HepG2 (cell line): ENCODE results near the gene DYNLT2B. TPM values are rescaled to one million over a fixed set of nuclear protein-coding genes. Genes with fewer than 3 reads are reported as not detected.
A peak's percentile ranks its signal among the peaks of the same experiment; 100 is the strongest.

ENCODE experiments used
- BRD4 ChIP-seq: sonication (generic); formaldehyde crosslinking; IDR thresholded peaks from 2 replicates; pipeline ENCODE4 v1.4.0; 2020; ENCODE audit warnings: missing genetic modification reagents
- CBX5 ChIP-seq: sonication (generic); formaldehyde crosslinking; IDR thresholded peaks from 2 replicates; pipeline ENCODE4 v1.4.0; 2020; ENCODE audit warnings: missing genetic modification reagents, borderline replicate concordance
- DR1 ChIP-seq: sonication (generic); formaldehyde crosslinking; IDR thresholded peaks from 2 replicates; pipeline ENCODE4 v1.8.0; 2021; ENCODE audit warnings: mild to moderate bottlenecking, missing genetic modification reagents, inconsistent platforms
- GTF2F1 ChIP-seq: fragments of 150-350 bp; IDR thresholded peaks from 2 replicates; pipeline ENCODE4 v1.6.1; 2014; ENCODE audit warnings: low read length
- KAT7 ChIP-seq: IDR thresholded peaks from 2 replicates; pipeline ENCODE4 v1.6.1; 2018; ENCODE audit warnings: borderline replicate concordance, missing compliant biosample characterization
- MXD4 ChIP-seq: IDR thresholded peaks from 2 replicates; pipeline ENCODE4 v1.6.1; 2016; ENCODE audit warnings: mild to moderate bottlenecking, missing biosample characterization, missing genetic modification reagents
- MZF1 ChIP-seq: sonication (generic); formaldehyde crosslinking; IDR thresholded peaks from 2 replicates; pipeline ENCODE4 v1.8.1; 2023; ENCODE audit warnings: mild to moderate bottlenecking, missing genetic modification reagents, borderline replicate concordance
- NCOA1 ChIP-seq: sonication (generic); formaldehyde crosslinking; IDR thresholded peaks from 2 replicates; pipeline ENCODE4 v1.9.0; 2021; ENCODE audit warnings: missing genetic modification reagents
- PHF21A ChIP-seq: sonication (generic); formaldehyde crosslinking; IDR thresholded peaks from 2 replicates; pipeline ENCODE4 v1.5.0; 2020; ENCODE audit warnings: mild to moderate bottlenecking, missing genetic modification reagents
- SMC3 ChIP-seq: IDR thresholded peaks from 2 replicates; pipeline ENCODE4 v1.6.1; 2011; ENCODE audit warnings: low read length, improper control_type of control experiment
- SNAPC2 ChIP-seq: sonication (generic); formaldehyde crosslinking; IDR thresholded peaks from 2 replicates; pipeline ENCODE4 v1.8.1; 2022; ENCODE audit warnings: mild to moderate bottlenecking, missing genetic modification reagents
- TARDBP ChIP-seq: sonication (generic); formaldehyde crosslinking; IDR thresholded peaks from 2 replicates; pipeline ENCODE4 v1.8.0; 2022; ENCODE audit warnings: mild to moderate bottlenecking, missing genetic modification reagents
- ZMYM4 ChIP-seq: sonication (generic); formaldehyde crosslinking; IDR thresholded peaks from 2 replicates; pipeline ENCODE4 v1.8.1; 2023; ENCODE audit warnings: mild to moderate bottlenecking, missing genetic modification reagents
- ZNF263 ChIP-seq: sonication (generic); formaldehyde crosslinking; IDR thresholded peaks from 2 replicates; pipeline ENCODE4 v1.4.0; 2020; ENCODE audit warnings: missing genetic modification reagents
- ZNF383 ChIP-seq: sonication (generic); formaldehyde crosslinking; IDR thresholded peaks from 2 replicates; pipeline ENCODE4 v1.4.0; 2020; ENCODE audit warnings: missing genetic modification reagents, mild to moderate bottlenecking, borderline replicate concordance
- ZNF432 ChIP-seq: sonication (generic); formaldehyde crosslinking; IDR thresholded peaks from 2 replicates; pipeline ENCODE4 v1.5.0; 2020; ENCODE audit warnings: missing genetic modification reagents, mild to moderate bottlenecking, borderline replicate concordance
- ZNF547 ChIP-seq: sonication (generic); formaldehyde crosslinking; IDR thresholded peaks from 2 replicates; pipeline ENCODE4 v1.5.1; 2020; ENCODE audit warnings: mild to moderate bottlenecking, missing genetic modification reagents
- ZNF567 ChIP-seq: sonication (generic); formaldehyde crosslinking; IDR thresholded peaks from 2 replicates; pipeline ENCODE4 v1.8.1; 2023; ENCODE audit warnings: mild to moderate bottlenecking, missing genetic modification reagents, borderline replicate concordance
- ZNF614 ChIP-seq: IDR thresholded peaks from 2 replicates; pipeline ENCODE4 v1.6.1; 2018; ENCODE audit warnings: missing biosample characterization, missing genetic modification reagents, inconsistent platforms, borderline replicate concordance
- ZSCAN21 ChIP-seq: sonication (generic); formaldehyde crosslinking; IDR thresholded peaks from 2 replicates; pipeline ENCODE4 v1.8.0; 2022; ENCODE audit warnings: mild to moderate bottlenecking, missing genetic modification reagents, moderate library complexity, borderline replicate concordance
- ZSCAN30 ChIP-seq: sonication (generic); formaldehyde crosslinking; IDR thresholded peaks from 2 replicates; pipeline ENCODE4 v1.5.0; 2020; ENCODE audit warnings: mild to moderate bottlenecking, missing genetic modification reagents
- polyA plus RNA-seq, 8 experiments: library from polyadenylated mRNA; depleted of rRNA in 3 of 8; stranded (reverse) in 7 of 8; unstranded in 1 of 8; fragments of >200 nt; fragmentation: Illumina TruSeq in 4 of 8; extraction: Trizol in 4 of 8; gene quantifications; 2 replicates each; pipeline versions ENCODE4 v1.2.1 to v1.2.3, GENCODE V29; 2011 to 2016; ENCODE audit warnings: low read depth in 4 of 8, missing spikeins in 1 of 8, mixed read lengths in 1 of 8; ENCODE audit not compliant: insufficient read depth in 1 of 8
- total RNA-seq, 5 experiments: library from RNA; depleted of rRNA; stranded (reverse); fragments of >200 nt; fragmentation: Illumina TruSeq; extraction: Trizol; gene quantifications; 2 replicates each; pipeline ENCODE4 v1.2.3, GENCODE V29; 2016; ENCODE audit warnings: low read depth in 1 of 5
- TF ChIP-seq, protein P1 (sequence below): sonication (generic); formaldehyde crosslinking; IDR thresholded peaks from 2 replicates; pipeline ENCODE4 v1.4.0; 2020; ENCODE audit warnings: mild to moderate bottlenecking, missing genetic modification reagents
- TF ChIP-seq, protein P2 (sequence below): sonication (generic); formaldehyde crosslinking; IDR thresholded peaks from 2 replicates; pipeline ENCODE4; 2020; ENCODE audit warnings: missing genetic modification reagents, mild to moderate bottlenecking, borderline replicate concordance
- TF ChIP-seq, protein P3 (sequence below): IDR thresholded peaks from 2 replicates; pipeline ENCODE4 v1.6.1; 2016; ENCODE audit warnings: missing genetic modification reagents, missing compliant biosample characterization
- TF ChIP-seq, protein P4 (sequence below): sonication (generic); formaldehyde crosslinking; IDR thresholded peaks from 2 replicates; pipeline ENCODE4 v1.4.0; 2020; ENCODE audit warnings: low read depth, mild to moderate bottlenecking, missing genetic modification reagents

Gene DYNLT2B
- total and polyA plus RNA-seq, 2 of the 13 experiments (the other 11 are each of a cell fraction or from before 2014, with no cell fraction given): 4.0 to 7.0 TPM

DNA sequence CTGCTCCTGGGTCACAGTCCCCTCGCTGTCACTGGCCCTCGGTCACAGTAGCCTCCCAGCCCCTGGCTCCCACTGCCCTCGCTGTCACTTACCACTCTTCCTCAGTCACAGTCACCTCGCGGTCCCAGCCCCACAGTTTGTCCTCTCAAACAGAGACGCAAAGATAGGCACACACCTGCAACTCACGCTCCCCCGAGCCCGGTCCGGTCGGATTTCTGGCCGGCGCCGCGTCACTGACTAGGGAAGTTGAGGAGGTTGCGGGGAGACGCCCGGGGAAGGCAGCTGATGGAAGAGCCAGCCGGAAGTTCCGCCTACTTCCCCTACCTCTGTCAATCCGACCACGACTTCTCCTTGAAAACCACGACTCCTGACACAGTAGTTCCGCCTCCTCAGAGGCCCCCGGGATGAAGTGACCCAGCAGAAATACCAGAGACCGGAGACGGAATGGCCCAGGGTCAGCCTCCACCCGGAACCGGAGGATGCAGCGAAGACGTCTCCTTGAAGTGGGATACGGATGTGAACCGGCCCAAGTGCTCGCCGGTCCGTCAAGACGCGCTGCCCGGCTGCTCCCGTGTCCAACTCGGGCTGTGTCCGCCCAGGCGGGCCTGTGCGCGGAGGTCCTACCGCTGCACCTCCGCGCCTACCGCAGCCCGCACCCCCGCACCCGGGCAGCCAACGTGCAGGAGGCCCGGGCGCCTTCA, 30.4 kb downstream of the DYNLT2B start, which contains the start of gene PCYT1A (continued):
- TF ChIP-seq SMC3: no peak
- no peak for TF ChIP-seq NCOA1 (CRISPR knock-in tag)
- TF ChIP-seq KAT7 (CRISPR knock-in tag): peak; percentile 85
- TF ChIP-seq DR1 (CRISPR knock-in tag): peak; percentile 81
- peak; percentile 88 for TF ChIP-seq ZNF614
- peak; percentile 63 for TF ChIP-seq ZNF263 (CRISPR knock-in tag)
- TF ChIP-seq, protein P1, sequence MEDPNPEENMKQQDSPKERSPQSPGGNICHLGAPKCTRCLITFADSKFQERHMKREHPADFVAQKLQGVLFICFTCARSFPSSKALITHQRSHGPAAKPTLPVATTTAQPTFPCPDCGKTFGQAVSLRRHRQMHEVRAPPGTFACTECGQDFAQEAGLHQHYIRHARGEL (CRISPR knock-in tag): no peak
- TF ChIP-seq CBX5 (CRISPR knock-in tag): peak; percentile 60; the same call in 1 of the 2 replicates
- no peak for TF ChIP-seq MZF1 (CRISPR knock-in tag)
- TF ChIP-seq ZSCAN21 (CRISPR knock-in tag): peak; percentile 54; the same call in 1 of the 2 replicates
- TF ChIP-seq ZMYM4 (CRISPR knock-in tag): peak; percentile 48; the same call in 1 of the 2 replicates
- TF ChIP-seq BRD4 (CRISPR knock-in tag): peak; percentile 94
- TF ChIP-seq ZNF383 (CRISPR knock-in tag): no peak
- TF ChIP-seq, protein P2, sequence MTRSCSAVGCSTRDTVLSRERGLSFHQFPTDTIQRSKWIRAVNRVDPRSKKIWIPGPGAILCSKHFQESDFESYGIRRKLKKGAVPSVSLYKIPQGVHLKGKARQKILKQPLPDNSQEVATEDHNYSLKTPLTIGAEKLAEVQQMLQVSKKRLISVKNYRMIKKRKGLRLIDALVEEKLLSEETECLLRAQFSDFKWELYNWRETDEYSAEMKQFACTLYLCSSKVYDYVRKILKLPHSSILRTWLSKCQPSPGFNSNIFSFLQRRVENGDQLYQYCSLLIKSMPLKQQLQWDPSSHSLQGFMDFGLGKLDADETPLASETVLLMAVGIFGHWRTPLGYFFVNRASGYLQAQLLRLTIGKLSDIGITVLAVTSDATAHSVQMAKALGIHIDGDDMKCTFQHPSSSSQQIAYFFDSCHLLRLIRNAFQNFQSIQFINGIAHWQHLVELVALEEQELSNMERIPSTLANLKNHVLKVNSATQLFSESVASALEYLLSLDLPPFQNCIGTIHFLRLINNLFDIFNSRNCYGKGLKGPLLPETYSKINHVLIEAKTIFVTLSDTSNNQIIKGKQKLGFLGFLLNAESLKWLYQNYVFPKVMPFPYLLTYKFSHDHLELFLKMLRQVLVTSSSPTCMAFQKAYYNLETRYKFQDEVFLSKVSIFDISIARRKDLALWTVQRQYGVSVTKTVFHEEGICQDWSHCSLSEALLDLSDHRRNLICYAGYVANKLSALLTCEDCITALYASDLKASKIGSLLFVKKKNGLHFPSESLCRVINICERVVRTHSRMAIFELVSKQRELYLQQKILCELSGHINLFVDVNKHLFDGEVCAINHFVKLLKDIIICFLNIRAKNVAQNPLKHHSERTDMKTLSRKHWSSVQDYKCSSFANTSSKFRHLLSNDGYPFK (CRISPR knock-in tag): peak; percentile 89
- peak; percentile 42 for TF ChIP-seq TARDBP (CRISPR knock-in tag)
- TF ChIP-seq SNAPC2 (CRISPR knock-in tag): peak; percentile 46; the same call in 1 of the 2 replicates
- TF ChIP-seq, protein P3, sequence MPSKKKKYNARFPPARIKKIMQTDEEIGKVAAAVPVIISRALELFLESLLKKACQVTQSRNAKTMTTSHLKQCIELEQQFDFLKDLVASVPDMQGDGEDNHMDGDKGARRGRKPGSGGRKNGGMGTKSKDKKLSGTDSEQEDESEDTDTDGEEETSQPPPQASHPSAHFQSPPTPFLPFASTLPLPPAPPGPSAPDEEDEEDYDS (CRISPR knock-in tag): peak; percentile 91
- no peak for TF ChIP-seq GTF2F1
- TF ChIP-seq ZNF432: no peak
- peak; percentile 81 for TF ChIP-seq PHF21A (CRISPR knock-in tag)
- TF ChIP-seq, protein P4, sequence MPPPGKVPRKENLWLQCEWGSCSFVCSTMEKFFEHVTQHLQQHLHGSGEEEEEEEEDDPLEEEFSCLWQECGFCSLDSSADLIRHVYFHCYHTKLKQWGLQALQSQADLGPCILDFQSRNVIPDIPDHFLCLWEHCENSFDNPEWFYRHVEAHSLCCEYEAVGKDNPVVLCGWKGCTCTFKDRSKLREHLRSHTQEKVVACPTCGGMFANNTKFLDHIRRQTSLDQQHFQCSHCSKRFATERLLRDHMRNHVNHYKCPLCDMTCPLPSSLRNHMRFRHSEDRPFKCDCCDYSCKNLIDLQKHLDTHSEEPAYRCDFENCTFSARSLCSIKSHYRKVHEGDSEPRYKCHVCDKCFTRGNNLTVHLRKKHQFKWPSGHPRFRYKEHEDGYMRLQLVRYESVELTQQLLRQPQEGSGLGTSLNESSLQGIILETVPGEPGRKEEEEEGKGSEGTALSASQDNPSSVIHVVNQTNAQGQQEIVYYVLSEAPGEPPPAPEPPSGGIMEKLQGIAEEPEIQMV: no peak
- 0 out of 2 replicates have a peak, but pooled peaks have one; percentile 56 for TF ChIP-seq MXD4 (CRISPR knock-in tag)
- peak; percentile 92; the same call in 1 of the 2 replicates for TF ChIP-seq ZNF547 (CRISPR knock-in tag)
- no peak for TF ChIP-seq ZSCAN30 (CRISPR knock-in tag)
- TF ChIP-seq ZNF567 (CRISPR knock-in tag): peak; percentile 91; the same call in 1 of the 2 replicates
